Measurements from ENCODE around the gene AP1B1.

DNA sequence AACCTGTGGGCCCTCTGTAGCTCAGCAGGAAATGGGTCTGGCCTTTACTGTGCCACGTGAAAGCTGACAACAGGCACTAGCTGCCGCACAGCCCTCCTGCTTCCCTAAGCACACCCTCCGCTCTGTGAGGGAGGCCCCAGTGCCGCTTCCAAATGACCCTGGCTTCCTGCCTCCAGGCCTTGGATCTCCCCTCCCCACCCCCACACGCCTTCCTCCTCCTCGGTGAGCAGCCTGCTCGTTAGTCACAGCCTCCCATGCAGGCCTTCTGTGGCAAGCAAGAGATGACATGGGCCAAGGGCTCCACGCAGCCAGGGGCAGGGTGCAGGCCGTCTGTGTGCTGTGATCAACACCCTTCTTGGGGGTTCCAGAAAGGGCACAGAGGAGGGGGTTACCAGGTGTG is 57.6 kb downstream of the AP1B1 start:
- TF ChIP-seq FOXP2 (optimal IDR thresholded peaks at IDR 0.05; ENCODE audit: control extremely low read depth, extremely low read length, insufficient read depth) (no peak), EZH2 (IDR thresholded peaks at IDR 0.05) (no peak)
